GM21825 (cell line): ENCODE data around the gene VPS4B.
"Not testable (repeated sequence)": the region's sequence is repeated elsewhere in the genome, so short reads cannot be mapped to it uniquely, and the experiment has no call there.

Source experiments
- ATAC-seq: cut with Tn5 transposase; IDR thresholded peaks from one replicate; pipeline ENCODE4 v1.9.1; 2021; ENCODE audit warnings: mild to moderate bottlenecking, moderate library complexity; ENCODE audit not compliant: unreplicated experiment

VPS4B gene

DNA sequence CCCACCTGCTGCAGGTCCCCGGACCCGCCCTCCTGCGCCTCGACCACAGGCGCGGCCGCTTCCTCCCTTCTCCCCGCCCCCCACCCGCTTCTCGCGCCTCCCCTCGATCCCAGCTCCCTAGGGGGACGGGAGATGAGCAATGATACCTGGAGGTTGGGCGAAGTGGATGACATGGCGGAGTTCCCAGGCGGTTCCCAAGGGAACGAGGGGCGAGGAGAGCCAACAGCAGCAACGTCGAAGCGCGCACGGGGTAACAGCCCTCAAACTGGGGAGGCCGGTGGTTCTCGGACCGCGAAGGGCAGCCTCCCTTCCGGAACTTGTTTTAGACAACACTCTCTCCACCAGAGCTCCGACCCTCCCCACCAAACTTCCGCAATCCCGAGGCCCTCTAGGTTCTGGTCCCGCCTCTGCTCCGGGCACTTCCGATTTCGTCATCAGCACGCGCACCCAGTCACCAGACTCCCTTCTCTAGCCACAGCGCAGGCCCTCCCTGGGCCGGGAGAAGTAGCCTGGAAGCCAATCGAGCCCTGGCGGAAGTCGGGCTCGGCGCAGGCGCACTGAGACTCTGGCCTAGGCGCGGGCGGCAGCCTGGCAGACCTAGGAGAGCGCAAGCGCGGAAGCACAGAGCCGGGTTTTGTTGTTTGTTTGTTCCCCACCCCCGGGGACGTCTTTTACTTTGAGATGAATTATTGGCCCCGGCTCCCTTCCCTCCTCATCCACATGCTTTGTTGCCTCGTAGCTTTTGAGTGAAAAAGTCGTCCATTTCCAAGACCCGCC is at the start of gene VPS4B:
TSS of gene VPS4B (minus strand) at position 390 of the 777 bp plus-strand sequence. CDS start at position 173, 217 bp downstream.
- peak; percentile 96 for ATAC-seq

DNA sequence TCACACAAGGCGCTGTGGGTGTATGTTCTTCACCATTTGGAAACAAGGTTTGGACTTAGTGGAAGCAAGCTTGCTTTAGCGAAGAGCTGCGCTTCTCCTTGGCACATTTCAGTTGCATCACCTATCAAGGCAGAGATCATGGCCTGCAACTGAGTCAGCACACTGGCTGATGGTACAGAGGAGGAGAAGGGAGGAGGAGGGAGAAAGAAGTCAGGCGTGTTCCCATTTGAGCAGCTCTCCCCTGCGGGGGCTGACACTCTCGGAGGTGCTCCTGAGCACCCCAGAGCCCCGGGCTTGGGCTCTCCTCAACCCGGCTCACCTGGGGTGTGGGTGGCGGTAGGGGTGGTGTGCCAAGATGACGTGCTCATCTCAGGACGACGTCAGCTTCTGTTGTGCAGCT is 48.5 kb upstream of the VPS4B start:
- ATAC-seq, result no peak

DNA sequence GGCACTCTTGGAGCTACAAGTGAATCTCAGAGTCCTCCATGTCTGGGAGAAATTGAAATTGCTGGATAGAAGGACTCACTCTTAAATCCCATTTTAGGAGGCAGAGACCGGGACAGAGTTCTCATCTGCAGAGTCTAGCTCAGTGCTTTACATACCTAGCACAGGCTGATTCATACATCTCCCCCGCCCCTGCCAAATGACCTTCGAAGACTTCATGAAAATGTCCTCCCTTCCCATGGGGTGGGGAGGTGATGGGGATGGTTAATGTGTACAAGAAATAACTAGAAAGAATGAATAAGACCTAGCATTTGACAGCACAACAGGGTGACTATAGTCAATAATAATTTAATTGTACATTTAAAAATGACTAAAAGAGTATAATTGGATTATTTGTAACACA is 46.3 kb upstream of the VPS4B start:
- ATAC-seq, result no peak

DNA sequence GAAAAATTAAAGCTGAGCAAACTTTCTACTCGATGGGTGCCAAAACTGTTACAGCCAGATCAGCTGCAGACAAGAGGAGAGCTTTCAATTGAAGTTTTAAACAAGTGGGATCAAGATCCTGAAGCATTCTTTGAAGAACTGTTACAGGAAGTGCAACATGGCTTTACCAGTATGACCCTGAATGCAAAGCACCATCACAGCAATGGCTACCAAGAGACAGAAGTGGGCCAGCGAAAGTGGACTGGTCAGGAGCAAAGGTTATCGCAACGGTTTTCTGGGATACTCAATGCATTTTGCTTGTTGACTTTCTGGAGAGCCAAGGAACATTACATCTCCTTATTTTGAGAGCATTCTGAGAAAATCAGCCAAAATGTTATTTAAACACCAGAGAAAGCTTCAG is 45.4 kb upstream of the VPS4B start:
- no peak for ATAC-seq

GRCh38 chr18:63465059-63465458 is 42.8 kb upstream of the VPS4B start:
- no peak for ATAC-seq

DNA sequence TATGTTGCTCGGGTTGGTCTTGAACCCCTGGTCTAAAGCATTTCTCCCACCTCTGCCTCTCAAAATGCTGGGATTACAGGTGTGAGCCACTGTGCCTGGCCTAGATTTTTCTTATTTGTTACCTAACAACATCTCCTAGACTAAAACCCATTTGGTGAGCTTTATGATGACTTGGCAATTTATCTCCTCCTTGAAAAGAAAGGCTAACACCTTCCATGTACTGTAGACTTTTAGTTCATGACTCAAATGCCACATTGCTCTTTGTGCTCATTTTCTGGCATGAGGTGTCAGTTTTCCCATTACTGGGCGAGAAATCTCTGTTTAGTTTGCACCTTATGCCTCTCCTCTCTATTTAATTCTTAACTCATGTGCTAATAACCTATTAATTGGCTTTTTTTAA is 42.2 kb upstream of the VPS4B start:
- no peak for ATAC-seq

DNA sequence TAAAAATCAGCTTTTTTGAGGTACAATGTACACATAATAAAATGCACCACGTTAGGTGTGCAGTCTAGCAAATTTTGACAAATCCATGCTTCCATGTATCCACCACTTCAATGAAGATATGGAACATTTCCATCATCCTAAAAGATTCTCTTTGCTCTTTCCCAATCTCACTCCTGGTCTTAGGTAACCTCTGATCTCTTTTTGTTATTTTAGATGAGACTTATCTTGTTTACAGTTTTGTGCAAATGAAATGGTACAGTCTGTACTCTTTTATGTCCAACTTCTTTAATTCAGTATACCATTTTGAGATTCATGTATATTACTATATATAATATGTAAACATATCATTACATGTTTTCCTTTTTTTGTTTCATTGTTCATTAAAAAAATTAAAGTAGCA is 38.1 kb upstream of the VPS4B start:
- no peak for ATAC-seq

- ATAC-seq, result no peak
Measured at GRCh38 chr18:63457977-63458376, 35.7 kb upstream of the VPS4B start.

- ATAC-seq, result no peak
Measured at GRCh38 chr18:63454497-63454896, 32.2 kb upstream of the VPS4B start.

- not testable (repeated sequence) for ATAC-seq
Measured at GRCh38 chr18:63452751-63453150, 30.5 kb upstream of the VPS4B start.

GRCh38 chr18:63451799-63452660 is 29.8 kb upstream of the VPS4B start:
- ATAC-seq, result no peak

- ATAC-seq, result no peak
Measured at GRCh38 chr18:63449426-63449825, 27.1 kb upstream of the VPS4B start.

DNA sequence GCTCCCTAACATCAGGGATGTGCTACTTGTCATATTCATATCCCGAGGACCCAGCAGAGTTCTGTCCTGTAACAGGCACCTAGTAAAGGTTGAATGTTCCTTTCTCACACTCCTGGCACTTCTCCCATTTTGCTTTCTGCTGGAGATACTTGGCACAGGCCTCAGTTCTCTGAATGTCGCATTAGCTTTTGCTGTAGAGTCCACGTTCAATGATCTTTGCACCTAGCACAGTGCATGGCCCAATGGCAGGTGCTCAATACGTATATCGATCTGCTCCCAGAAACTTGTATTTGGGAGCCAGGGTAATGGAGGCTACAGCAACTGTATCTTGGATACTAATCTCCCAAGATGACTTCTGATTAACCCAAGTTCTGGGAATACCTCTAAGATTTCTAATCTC is 24.8 kb upstream of the VPS4B start:
- no peak for ATAC-seq

GRCh38 chr18:63446266-63446665 is 24.0 kb upstream of the VPS4B start:
- no peak for ATAC-seq

DNA sequence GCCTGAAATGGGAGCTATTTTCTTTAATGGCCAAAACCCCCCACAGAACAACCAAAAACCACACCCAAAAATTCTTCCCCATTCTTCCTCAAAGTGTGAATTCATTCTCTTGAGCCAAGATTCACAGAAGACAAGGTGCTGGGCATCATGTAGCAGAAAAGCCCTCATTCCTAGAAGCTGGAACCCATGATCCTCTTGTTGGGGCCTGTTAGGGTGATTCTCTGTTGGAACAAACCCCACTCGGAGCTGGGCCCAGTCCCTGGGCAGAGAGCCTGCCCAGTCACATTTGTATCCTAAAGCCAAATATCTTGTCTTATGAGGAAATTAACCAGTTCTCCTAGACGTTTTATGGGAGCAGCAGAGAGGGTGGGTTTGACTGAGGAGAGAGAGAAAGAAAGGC is 22.8 kb upstream of the VPS4B start:
- ATAC-seq, result no peak

DNA sequence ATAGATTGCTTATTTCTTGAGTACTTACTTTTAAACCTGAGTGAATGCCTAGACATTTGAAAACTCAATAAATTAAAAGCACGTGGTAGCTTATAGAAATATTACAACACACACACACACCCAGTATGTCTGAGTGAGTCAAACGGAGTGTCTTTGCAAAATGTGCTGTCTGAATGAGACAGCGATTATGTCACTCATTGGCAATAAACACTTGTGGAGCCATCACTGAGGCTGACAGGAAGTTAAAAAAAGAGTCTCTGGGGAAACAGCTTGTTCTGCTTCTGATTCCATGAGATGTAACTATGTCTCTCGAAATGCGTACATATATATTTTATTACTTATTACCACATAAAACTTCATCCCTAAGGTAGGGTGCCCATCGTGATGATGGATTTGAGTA is 22.3 kb upstream of the VPS4B start:
- ATAC-seq, result peak; percentile 63

GRCh38 chr18:63443829-63444228 is 21.6 kb upstream of the VPS4B start:
- no peak for ATAC-seq

DNA sequence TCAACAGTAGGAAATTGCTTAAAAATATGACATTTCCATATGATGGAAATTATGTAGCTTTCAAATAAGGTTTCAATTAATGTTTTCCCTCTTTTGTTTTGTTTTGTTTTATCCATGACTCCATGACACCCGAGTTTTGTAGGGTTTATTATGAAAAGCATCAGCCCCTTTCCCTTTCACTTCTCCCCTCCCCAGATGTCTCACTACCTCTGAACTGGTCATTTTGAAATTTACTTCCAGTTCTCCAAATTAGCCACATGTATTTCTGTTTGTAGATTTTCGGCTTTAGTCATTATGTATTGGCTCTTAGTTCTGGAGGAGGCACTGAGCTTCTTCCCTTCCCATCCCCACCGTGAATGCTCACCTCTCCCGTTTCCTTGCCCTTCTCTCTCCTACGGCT is 18.6 kb upstream of the VPS4B start:
- ATAC-seq, result no peak

DNA sequence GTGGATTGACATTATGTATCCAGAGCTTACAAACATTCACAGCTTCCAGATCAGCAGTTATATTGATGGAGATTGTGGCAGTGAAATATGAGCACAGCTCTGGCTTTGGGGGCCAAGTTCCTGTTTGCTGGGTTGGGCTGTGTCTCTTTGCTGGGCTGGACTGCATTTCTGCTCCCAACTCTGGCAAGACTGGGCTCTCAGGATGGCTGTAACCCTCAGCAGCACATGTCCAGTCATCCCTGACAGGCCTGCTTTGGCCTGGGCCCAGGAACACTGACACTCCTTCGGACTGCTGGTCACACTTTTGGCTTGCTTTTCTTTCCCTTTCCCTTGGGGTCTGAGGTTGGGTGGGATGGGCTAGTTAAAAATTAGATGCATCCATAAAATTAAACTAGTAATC is 17.9 kb upstream of the VPS4B start:
- ATAC-seq, result no peak

DNA sequence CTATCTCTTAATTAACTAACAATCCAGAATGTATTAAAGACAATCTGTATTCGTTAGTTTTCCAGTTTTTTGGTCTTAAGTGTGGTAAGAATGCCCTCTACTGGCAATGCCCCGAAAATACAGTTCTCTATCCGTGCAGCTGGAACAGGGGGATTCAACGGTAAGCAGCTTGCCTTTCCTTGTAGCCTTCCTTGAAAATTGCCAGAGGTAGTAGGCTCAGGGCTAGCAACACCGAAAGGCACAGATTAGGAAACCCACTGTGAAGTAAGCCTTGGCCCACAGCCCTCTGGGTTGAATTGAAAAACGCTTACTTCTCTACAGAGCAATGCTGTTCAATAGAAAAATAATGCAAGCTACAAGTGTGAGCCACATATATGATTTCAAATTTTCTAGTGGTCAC is 17.1 kb upstream of the VPS4B start:
- ATAC-seq, result peak; percentile 56

GRCh38 chr18:63438181-63438580 is 15.9 kb upstream of the VPS4B start:
- ATAC-seq, result no peak

GRCh38 chr18:63433334-63433866 is 11.1 kb upstream of the VPS4B start:
- ATAC-seq, result no peak
